A549 treated with CORT108297 at 1 μM for 4 hours (cell line): ENCODE measurements around the gene SLC15A2. TPM values are rescaled to one million over a fixed set of nuclear protein-coding genes. Genes with fewer than 3 reads are reported as not detected.

Experiments used
- total RNA-seq: library from RNA; stranded (reverse); fragments of 200-300 nt; extraction: Qiagen RNA extraction; gene quantifications from 5 replicates; pipeline ENCODE4 v1.2.3, GENCODE V29; 2022

Gene SLC15A2, protein sequence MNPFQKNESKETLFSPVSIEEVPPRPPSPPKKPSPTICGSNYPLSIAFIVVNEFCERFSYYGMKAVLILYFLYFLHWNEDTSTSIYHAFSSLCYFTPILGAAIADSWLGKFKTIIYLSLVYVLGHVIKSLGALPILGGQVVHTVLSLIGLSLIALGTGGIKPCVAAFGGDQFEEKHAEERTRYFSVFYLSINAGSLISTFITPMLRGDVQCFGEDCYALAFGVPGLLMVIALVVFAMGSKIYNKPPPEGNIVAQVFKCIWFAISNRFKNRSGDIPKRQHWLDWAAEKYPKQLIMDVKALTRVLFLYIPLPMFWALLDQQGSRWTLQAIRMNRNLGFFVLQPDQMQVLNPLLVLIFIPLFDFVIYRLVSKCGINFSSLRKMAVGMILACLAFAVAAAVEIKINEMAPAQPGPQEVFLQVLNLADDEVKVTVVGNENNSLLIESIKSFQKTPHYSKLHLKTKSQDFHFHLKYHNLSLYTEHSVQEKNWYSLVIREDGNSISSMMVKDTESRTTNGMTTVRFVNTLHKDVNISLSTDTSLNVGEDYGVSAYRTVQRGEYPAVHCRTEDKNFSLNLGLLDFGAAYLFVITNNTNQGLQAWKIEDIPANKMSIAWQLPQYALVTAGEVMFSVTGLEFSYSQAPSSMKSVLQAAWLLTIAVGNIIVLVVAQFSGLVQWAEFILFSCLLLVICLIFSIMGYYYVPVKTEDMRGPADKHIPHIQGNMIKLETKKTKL
- total RNA-seq: 0.07 to 0.30 TPM (median 0.08 TPM) in 5 replicates

GRCh38 chr3:121894301-121894990, at the start of gene SLC15A2:
SLC15A2 (plus strand) TSS chr3:121894401; CDS start chr3:121894477, 76 bp downstream.

Other genes with a start within 250 kb of the SLC15A2 start
- 0.04 to 0.14 TPM (median 0.13 TPM) in 5 replicates for gene HCLS1, start 233.5 kb upstream of the SLC15A2 start, total RNA-seq
- 14.8 to 20.6 TPM (median 15.3 TPM) in 5 replicates for gene GOLGB1, start 144.7 kb upstream of the SLC15A2 start, total RNA-seq
- 10.3 to 12.6 TPM (median 10.8 TPM) in 5 replicates for gene IQCB1, start 59.3 kb upstream of the SLC15A2 start, total RNA-seq
- 1.5 to 2.9 TPM (median 2.3 TPM) in 5 replicates for gene EAF2, start 59.2 kb upstream of the SLC15A2 start, total RNA-seq
- gene ILDR1, start 127.8 kb downstream of the SLC15A2 start, total RNA-seq: not detected in 5 replicates
- not detected in 5 replicates for gene CD86, start 161.0 kb downstream of the SLC15A2 start, total RNA-seq